Left lung (tissue), 10 donors: ENCODE data around the gene IFT122. TPM values are rescaled to one million over a fixed set of nuclear protein-coding genes. Genes with fewer than 3 reads are reported as not detected.
A peak's percentile ranks its signal among the peaks of the same experiment; 100 is the strongest.

Source experiments
- ATAC-seq: fragments of 200-7000 bp; cut with Tn5 transposase; one replicate; pipeline ENCODE4 v1.9.1; 2020; ENCODE audit warnings: moderate library complexity
- DNase-seq, 4 donors: peaks; one replicate each; pipeline ENCODE4 v3.0.0-alpha.2; 2013 to 2020
- H3K27ac ChIP-seq, 2 donors: fragments of 200-600 bp; sonication (generic) in 1 of 2; one replicate each; pipeline versions ENCODE4 v1.5.0 to v1.8.0; 2020 to 2021
- H3K27me3 ChIP-seq, 2 donors: fragments of 200-600 bp; sonication (generic) in 1 of 2; one replicate each; pipeline versions ENCODE4 v1.5.0 to v1.8.0; 2020 to 2021
- H3K36me3 ChIP-seq, 2 donors: fragments of 200-600 bp; sonication (generic) in 1 of 2; one replicate each; pipeline versions ENCODE4 v1.5.0 to v1.8.0; 2020 to 2021
- H3K4me1 ChIP-seq, 2 donors: fragments of 200-600 bp; one replicate each; pipeline ENCODE4 v1.8.0; 2021
- H3K4me3 ChIP-seq, 2 donors: fragments of 200-600 bp; sonication (generic) in 1 of 2; one replicate each; pipeline versions ENCODE4 v1.5.0 to v1.8.0; 2020 to 2021; ENCODE audit warnings: mild to moderate bottlenecking in 1 of 2
- H3K9me3 ChIP-seq, 2 donors: fragments of 200-600 bp; sonication (generic) in 1 of 2; one replicate each; pipeline versions ENCODE4 v1.5.0 to v1.8.0; 2020 to 2021
- CTCF ChIP-seq, 2 donors: fragments of 200-600 bp; sonication (generic) in 1 of 2; IDR thresholded peaks; one replicate each; pipeline versions ENCODE4 v1.5.0 to v1.8.0; 2021; ENCODE audit warnings: antibody characterized with exemption in 2 of 2
- intact Hi-C, 2 donors: fragments of 100-400 bp; cut with DNase I; formaldehyde crosslinking; loops; one replicate each; pipeline versions ENCODE4 v1.11.2 to v1.14.2; 2022
- polyA plus RNA-seq, 6 donors: library from polyadenylated mRNA; unstranded; fragments of 120-200 nt; gene quantifications; one replicate each; pipeline ENCODE4 v1.2.1, GENCODE V29; 2013; ENCODE audit not compliant: insufficient read length in 6 of 6
- total RNA-seq, 2 donors: library from RNA; stranded (reverse); fragmentation: NEBNext Ultra II Directional; extraction: Animal tissue kit (Norgen Biotek cat#: 25700); gene quantifications; one replicate each; pipeline ENCODE4 v1.2.1, GENCODE V29; 2021
- donor health status: DM: no; HTN: yes; CAD: no.
- donor health status: DM: no; HTN: no; CAD: no.

Gene IFT122
- total and polyA plus RNA-seq, 8 donors = 21.2 to 79.7 (median 71.3) TPM

- Histone ChIP-seq H3K27me3 (no peaks in the 10 kb centered on the region), H3K4me3 (no peak overlapping the region), H3K36me3 (no peaks in the 10 kb centered on the region), H3K27ac (no peak overlapping the region), H3K4me1 (peaks cover 0 to 8% of the 10 kb centered on the region in 2 donors), H3K9me3 (no peaks in the 10 kb centered on the region)
- ATAC-seq (no peak), DNase-seq (peak in 1 of 4 donors; percentile 55)
- intact Hi-C loops = no loop called here
- no peak for TF ChIP-seq CTCF (IDR thresholded peaks at IDR 0.05)
Observed at GRCh38 chr3:129532261-129532660, 92.2 kb downstream of the IFT122 start.

- Histone ChIP-seq H3K36me3 (no peaks in the 10 kb centered on the region), H3K9me3 (no peaks in the 10 kb centered on the region), H3K4me1 (peaks cover 0 to 8% of the 10 kb centered on the region in 2 donors), H3K27ac (no peak overlapping the region), H3K27me3 (no peaks in the 10 kb centered on the region), H3K4me3 (no peak overlapping the region)
- no peak for TF ChIP-seq CTCF (IDR thresholded peaks at IDR 0.05)
- intact Hi-C loops = no loop called here
- DNase-seq (peak in 1 of 4 donors; percentile 61), ATAC-seq (no peak)
Observed at GRCh38 chr3:129533406-129533805, 93.4 kb downstream of the IFT122 start.

GRCh38 chr3:129534428-129535027, 94.5 kb downstream of the IFT122 start:
- DNase-seq = peak in 1 of 4 donors; percentile 10
- H3K4me3 ChIP-seq = no peak overlapping the region
- TF ChIP-seq CTCF (IDR thresholded peaks at IDR 0.05) = no peak
- no peak for ATAC-seq
- H3K36me3 ChIP-seq = no peaks in the 10 kb centered on the region
- no peaks in the 10 kb centered on the region for H3K27me3 ChIP-seq
- intact Hi-C loops = no loop called here
- no peak overlapping the region for H3K27ac ChIP-seq
- no peaks in the 10 kb centered on the region for H3K9me3 ChIP-seq
- peaks cover 0 to 6% of the 10 kb centered on the region in 2 donors for H3K4me1 ChIP-seq

GRCh38 chr3:129535075-129535474, 95.1 kb downstream of the IFT122 start:
- no peaks in the 10 kb centered on the region for H3K27me3 ChIP-seq
- no peak overlapping the region for H3K27ac ChIP-seq
- no peaks in the 10 kb centered on the region for H3K9me3 ChIP-seq
- no peak for TF ChIP-seq CTCF (IDR thresholded peaks at IDR 0.05)
- intact Hi-C loops = no loop called here
- no peak for ATAC-seq
- no peak for DNase-seq
- H3K4me1 ChIP-seq = peaks cover 0 to under 1% of the 10 kb centered on the region in 2 donors
- no peaks in the 10 kb centered on the region for H3K36me3 ChIP-seq
- no peak overlapping the region for H3K4me3 ChIP-seq

GRCh38 chr3:129536374-129536667, 96.3 kb downstream of the IFT122 start:
- Histone ChIP-seq H3K27me3 (no peaks in the 10 kb centered on the region), H3K4me1 (no peaks in the 10 kb centered on the region), H3K36me3 (no peaks in the 10 kb centered on the region), H3K27ac (no peak overlapping the region), H3K9me3 (no peaks in the 10 kb centered on the region), H3K4me3 (no peak overlapping the region)
- no peak for ATAC-seq
- no peak for DNase-seq
- TF ChIP-seq CTCF (IDR thresholded peaks at IDR 0.05) = no peak
- intact Hi-C loops = no loop called here
